Measurements from ENCODE around the gene REM2. TPM values are rescaled to one million over a fixed set of nuclear protein-coding genes. Genes with fewer than 3 reads are reported as not detected.
A peak's percentile ranks its signal among the peaks of the same experiment; 100 is the strongest.

REM2 gene
- total RNA-seq, 1 experiment from 2014 or later: 0.98 TPM

DNA sequence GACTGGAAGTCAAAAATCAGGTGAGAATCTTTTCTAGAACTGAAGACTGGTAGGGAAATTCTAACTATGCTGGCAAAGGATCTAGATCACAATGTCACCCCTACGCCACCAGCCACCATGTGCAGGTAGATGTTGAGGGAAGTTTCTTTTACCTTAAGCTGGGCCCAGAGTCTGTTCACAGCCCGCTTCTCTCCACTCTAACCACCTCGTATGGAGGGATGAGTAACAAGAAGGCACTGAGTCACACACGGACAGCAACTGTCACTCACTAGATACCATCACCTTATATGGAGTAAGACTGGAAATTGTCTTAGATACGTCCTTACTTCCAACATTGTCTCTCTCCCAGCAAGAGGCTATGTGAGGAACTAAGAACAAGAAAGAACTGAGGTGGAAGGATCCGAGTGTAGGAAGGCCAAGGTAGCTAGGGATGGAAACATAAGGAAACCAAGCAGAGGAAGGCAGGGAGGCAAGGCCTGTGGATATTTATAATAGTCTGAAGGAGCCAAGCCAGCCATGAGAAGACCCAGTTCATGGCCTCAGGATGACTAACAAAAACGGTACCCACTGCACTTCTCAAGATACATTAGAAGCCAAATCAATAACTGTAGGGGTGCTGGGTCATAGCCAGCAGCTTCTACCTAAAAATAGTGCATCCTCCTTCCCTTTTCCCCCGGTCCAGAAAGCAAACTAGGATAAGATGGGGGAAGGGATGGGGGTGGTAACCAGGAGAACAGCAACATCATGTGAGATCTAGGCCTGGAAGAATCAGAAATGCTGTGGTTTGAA lies 15.5 kb downstream of the REM2 start:
- Histone ChIP-seq H3K4me1 (replicated peaks; ENCODE audit: insufficient read depth) (peaks cover 8% of the 10 kb centered on the region; the same call in 1 of the 2 replicates), H3K4me2 (no peak overlapping the region), H3K9me3 (ENCODE audit: insufficient read depth, low read depth) (no peaks in the 10 kb centered on the region), H3K27ac (no peak overlapping the region), H4K20me1 (ENCODE audit: insufficient read depth) (no peaks in the 10 kb centered on the region), H3F3A (ENCODE audit: insufficient read depth, low read depth) (peaks cover 24% of the 10 kb centered on the region; the same call in 1 of the 2 replicates), H3K79me2 (ENCODE audit: low read depth) (no peaks in the 10 kb centered on the region), H2AFZ (no peak overlapping the region), H3K9me2 (ENCODE audit: insufficient read depth) (no peaks in the 10 kb centered on the region), H3K36me3 (ENCODE audit: low read depth) (peaks cover 3% of the 10 kb centered on the region; the same call in 1 of the 2 replicates), H3K27me3 (ENCODE audit: insufficient read depth, low read depth) (no peaks in the 10 kb centered on the region), H3K4me3 (no peak overlapping the region)
- TF ChIP-seq, protein P1, sequence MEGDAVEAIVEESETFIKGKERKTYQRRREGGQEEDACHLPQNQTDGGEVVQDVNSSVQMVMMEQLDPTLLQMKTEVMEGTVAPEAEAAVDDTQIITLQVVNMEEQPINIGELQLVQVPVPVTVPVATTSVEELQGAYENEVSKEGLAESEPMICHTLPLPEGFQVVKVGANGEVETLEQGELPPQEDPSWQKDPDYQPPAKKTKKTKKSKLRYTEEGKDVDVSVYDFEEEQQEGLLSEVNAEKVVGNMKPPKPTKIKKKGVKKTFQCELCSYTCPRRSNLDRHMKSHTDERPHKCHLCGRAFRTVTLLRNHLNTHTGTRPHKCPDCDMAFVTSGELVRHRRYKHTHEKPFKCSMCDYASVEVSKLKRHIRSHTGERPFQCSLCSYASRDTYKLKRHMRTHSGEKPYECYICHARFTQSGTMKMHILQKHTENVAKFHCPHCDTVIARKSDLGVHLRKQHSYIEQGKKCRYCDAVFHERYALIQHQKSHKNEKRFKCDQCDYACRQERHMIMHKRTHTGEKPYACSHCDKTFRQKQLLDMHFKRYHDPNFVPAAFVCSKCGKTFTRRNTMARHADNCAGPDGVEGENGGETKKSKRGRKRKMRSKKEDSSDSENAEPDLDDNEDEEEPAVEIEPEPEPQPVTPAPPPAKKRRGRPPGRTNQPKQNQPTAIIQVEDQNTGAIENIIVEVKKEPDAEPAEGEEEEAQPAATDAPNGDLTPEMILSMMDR (conservative IDR thresholded peaks at IDR 0.05): no peak
- TF ChIP-seq EZH2 (IDR thresholded peaks at IDR 0.05; ENCODE audit: low read depth): no peak
- no TSS peak for BruUV-seq (replicated peaks)
- CTCF ChIA-PET: no interaction called here
- POLR2A ChIA-PET (ENCODE audit: unreplicated experiment): no interaction called here
- DNase-seq: no peak
- intact Hi-C loops (cut with micrococcal nuclease; ENCODE audit: unreplicated experiment): no loop called here

DNA sequence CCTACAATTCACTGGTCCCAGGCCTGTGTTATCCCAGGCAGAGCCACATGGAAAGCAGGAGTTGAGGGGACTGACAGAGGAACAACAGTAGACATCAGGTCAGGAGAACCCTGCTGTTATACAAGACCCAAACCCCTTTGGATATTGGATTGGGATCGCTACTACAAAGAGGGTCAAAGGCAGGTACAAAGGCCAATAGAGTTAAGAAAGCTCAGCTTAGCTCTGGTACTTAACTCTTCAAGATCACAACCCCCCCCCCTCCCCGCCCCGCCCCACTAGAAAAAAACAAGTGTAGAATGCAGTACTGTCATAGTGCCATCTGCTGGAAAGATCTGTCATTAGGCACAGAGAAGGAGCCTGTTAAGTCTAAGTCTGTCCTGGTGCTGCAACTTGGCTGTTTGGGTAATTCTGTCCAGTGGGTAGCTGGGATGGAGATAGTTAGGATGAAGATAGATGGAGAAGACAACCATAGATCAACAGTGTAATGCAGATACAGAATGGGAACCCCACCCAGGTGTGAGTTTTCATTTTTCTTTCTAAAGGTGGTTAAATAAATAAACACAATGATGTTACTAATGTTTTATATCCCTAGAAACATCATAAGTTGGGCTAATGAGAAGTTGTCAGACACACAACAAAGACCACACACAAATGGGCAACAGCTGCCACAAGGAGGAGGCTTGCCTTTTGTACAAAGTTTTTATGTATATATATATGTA lies 17.2 kb downstream of the REM2 start:
- CTCF ChIA-PET: interaction anchor here (0.6 to 1.6 kb wide), 4 partner anchors 45 to 86 kb away, joined by 3 to 14 read pairs (median 11); no protein-coding TSS in a partner anchor
- intact Hi-C loops (cut with micrococcal nuclease; ENCODE audit: unreplicated experiment): loop anchor here (2.0 kb wide), 1 partner anchor 241 kb away; no protein-coding TSS in a partner anchor
- Histone ChIP-seq H3K4me3 (no peak overlapping the region), H3K4me1 (replicated peaks; ENCODE audit: insufficient read depth) (peaks cover 15% of the 10 kb centered on the region), H3K9me3 (ENCODE audit: insufficient read depth, low read depth) (no peaks in the 10 kb centered on the region), H4K20me1 (ENCODE audit: insufficient read depth) (no peaks in the 10 kb centered on the region), H3K27ac (no peak overlapping the region), H3K27me3 (ENCODE audit: insufficient read depth, low read depth) (no peaks in the 10 kb centered on the region), H3K79me2 (ENCODE audit: low read depth) (no peaks in the 10 kb centered on the region), H2AFZ (no peak overlapping the region), H3K4me2 (no peak overlapping the region), H3K9me2 (ENCODE audit: insufficient read depth) (no peaks in the 10 kb centered on the region), H3K36me3 (ENCODE audit: low read depth) (peaks cover 4% of the 10 kb centered on the region; the same call in 1 of the 2 replicates), H3F3A (ENCODE audit: insufficient read depth, low read depth) (peaks cover 30% of the 10 kb centered on the region; the same call in 1 of the 2 replicates)
- POLR2A ChIA-PET (ENCODE audit: unreplicated experiment): interaction anchor here (0.6 kb wide), 1 partner anchor 312 kb away, joined by 3 read pairs; the partner anchor contains the start of gene DAD1
- DNase-seq: peak; percentile 24 to 41
- no peak for TF ChIP-seq EZH2 (IDR thresholded peaks at IDR 0.05; ENCODE audit: low read depth)
- TF ChIP-seq, protein P1 (conservative IDR thresholded peaks at IDR 0.05): peak; percentile 62
- BruUV-seq (replicated peaks): no TSS peak

DNA sequence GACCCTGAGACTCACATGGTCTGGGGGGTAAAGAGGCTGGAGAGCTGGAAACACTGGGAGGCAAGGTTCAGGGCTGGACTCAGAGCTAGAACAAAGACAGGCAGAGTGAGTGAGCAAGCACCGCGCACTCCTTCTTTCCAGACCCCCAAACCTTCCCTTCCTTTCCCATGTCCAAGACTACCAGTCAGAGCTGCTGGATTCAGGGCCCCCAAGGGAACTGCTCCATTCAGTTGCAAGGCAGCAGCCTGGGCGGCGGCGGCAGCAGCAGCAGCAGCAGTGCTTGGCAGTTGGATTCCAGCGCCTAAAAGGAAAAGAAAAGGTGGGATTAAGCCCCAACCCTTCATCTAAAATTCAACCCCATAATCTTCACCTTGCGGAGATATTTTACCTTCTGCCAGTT lies 18.8 kb downstream of the REM2 start:
- H3K4me1 ChIP-seq (replicated peaks; ENCODE audit: insufficient read depth): peaks cover 15% of the 10 kb centered on the region
- peaks cover 30% of the 10 kb centered on the region; the same call in 1 of the 2 replicates for H3F3A ChIP-seq (ENCODE audit: insufficient read depth, low read depth)
- H2AFZ ChIP-seq: no peak overlapping the region
- no peaks in the 10 kb centered on the region for H3K27me3 ChIP-seq (ENCODE audit: insufficient read depth, low read depth)
- H3K79me2 ChIP-seq (ENCODE audit: low read depth): no peaks in the 10 kb centered on the region
- DNase-seq: no peak
- H3K36me3 ChIP-seq (ENCODE audit: low read depth): peaks cover 12% of the 10 kb centered on the region; the same call in 1 of the 2 replicates
- H3K4me3 ChIP-seq: no peak overlapping the region
- H3K9me3 ChIP-seq (ENCODE audit: insufficient read depth, low read depth): no peaks in the 10 kb centered on the region
- ChIA-PET POLR2A (ENCODE audit: unreplicated experiment) (interaction anchor here (0.6 kb wide), 1 partner anchor 17 kb away, joined by 4 read pairs; no protein-coding TSS in a partner anchor), CTCF (no interaction called here)
- intact Hi-C loops (cut with micrococcal nuclease; ENCODE audit: unreplicated experiment): loop anchor here (2.0 kb wide), 1 partner anchor 243 kb away; no protein-coding TSS in a partner anchor
- BruUV-seq (replicated peaks): no TSS peak
- no peak for TF ChIP-seq EZH2 (IDR thresholded peaks at IDR 0.05; ENCODE audit: low read depth)
- TF ChIP-seq, protein P1 (conservative IDR thresholded peaks at IDR 0.05): no peak
- no peak overlapping the region for H3K27ac ChIP-seq
- H3K4me2 ChIP-seq: no peak overlapping the region
- H4K20me1 ChIP-seq (ENCODE audit: insufficient read depth): no peaks in the 10 kb centered on the region
- no peaks in the 10 kb centered on the region for H3K9me2 ChIP-seq (ENCODE audit: insufficient read depth)

All from PC-9 (cell line).